HEK293T (cell line): ENCODE data around the gene MBNL2.

Source experiments
- BHLHE40 ChIP-seq: fragments of 450-650 bp; IDR thresholded peaks from 2 replicates; pipeline ENCODE4 v1.6.1; 2016; ENCODE audit warnings: mild to moderate bottlenecking, moderate library complexity, borderline replicate concordance
- FOXK2 ChIP-seq: fragments of 450-650 bp; IDR thresholded peaks from 2 replicates; pipeline ENCODE4 v1.6.1; 2016; ENCODE audit warnings: mild to moderate bottlenecking

DNA sequence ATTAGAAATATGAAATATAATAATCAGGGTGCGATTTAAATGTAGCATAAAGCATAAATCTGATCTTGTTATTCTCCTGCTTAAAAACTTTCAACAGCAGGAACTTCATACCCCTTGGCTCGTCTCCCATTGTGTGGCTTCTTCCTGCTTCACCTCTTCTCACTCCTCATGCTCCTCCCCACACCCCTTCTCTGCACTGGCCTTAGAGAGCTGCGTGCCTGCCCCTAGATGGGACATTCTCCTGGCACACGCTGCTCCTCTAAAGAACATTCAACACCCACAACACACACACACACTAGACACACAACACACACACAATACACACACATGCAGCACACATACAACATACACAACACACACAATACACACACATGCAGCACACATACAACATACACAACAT, 107.2 kb downstream of the MBNL2 start:
- no peak for TF ChIP-seq BHLHE40
- TF ChIP-seq FOXK2 = no peak
